ENCODE data around the gene JCAD.
"Not testable (repeated sequence)": the region's sequence is repeated elsewhere in the genome, so short reads cannot be mapped to it uniquely, and the experiment has no call there.

Gene JCAD

DNA sequence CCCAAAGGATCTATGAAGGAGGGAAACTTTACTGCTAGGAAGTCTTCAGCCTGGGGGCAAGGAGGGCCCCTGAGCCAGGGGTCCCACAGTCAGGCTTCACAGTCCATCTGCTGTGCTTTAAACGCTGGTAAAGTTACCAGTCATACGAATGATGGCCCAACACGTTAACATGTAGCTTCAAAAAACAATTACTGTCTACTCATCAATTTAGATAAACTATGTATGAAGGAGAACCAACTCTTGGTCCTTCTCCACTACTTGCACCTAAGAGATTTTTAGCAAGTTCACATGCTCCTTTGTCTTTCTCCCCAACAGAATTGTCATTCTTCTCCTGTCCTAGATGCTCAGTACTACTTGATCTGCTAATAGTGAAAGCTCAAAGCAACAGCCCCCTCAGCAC lies 16.6 kb downstream of the JCAD start:
- no peak for DNase-seq

DNA sequence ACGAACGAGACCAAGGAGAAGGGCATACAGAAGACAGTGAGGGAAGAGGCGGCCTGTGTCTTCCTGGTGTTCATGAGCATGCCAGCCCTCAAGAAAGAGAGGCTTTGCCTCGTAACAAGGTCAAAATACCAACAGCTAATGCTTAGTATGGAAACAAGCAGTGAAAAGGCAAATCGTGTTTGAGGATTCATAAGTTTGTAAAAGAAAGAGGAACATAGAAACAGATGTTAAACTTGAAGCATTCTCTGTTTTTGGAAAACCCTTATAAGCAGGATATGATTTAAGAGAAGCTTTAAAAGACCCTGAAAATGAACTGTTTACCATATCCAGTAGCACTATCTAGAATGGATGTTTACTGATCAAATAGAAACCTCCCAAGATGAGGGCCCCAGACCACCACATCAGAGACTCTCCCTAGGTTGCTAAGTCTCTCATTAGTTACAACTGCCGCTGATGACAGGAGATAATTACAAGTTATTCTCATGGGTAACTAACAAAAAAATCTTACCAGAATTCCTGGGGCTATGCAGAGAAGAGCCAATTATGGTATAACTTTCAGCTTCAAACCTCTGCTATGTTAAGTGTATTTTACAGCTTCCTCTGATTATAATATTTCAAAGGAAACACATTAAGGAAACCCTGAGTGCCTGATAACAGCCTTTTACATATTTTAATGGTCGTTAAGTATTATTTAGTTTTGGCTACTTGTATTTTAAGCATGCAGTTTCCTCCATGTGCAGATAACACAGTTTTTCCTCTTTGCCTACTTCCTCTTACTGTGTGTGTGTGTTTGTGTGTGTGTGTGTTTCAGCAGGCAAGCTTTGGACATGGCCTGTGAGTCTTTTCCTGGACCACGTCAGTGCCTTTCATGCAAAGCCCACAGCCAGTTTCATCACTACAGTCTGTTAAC lies 17.9 kb downstream of the JCAD start:
- DNase-seq, result no peak

DNA sequence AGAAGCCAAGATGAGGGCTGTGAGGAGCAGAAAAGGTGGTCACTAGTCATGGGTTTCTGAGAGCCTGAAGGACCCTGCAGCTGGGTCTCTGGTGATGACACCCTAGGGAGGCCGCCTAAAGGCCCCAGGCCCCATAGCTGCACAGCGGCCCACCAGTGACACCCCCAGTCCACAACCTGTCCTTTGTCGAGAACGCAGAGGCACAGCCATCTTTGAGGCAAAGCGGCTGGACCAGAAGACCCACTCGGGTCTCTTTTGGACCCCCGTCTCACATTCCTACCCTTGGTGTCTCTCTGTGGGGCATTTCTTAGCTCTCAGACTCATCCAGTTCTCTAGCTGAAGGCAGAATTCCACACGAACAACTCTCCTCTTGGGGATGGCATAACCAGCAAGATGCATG lies 18.8 kb downstream of the JCAD start:
- no peak for DNase-seq

- DNase-seq, result no peak
Observed at GRCh38 chr10:30039988-30040387, 19.4 kb downstream of the JCAD start.

- DNase-seq, result no peak
Observed at GRCh38 chr10:30039567-30039966, 19.8 kb downstream of the JCAD start.

- no peak for DNase-seq
Observed at GRCh38 chr10:30038781-30039536, 20.4 kb downstream of the JCAD start.

GRCh38 chr10:30037620-30038336 lies 21.6 kb downstream of the JCAD start:
- DNase-seq, result no peak

GRCh38 chr10:30036811-30037210 lies 22.6 kb downstream of the JCAD start:
- DNase-seq, result no peak

- no peak for DNase-seq
Observed at GRCh38 chr10:30036341-30036740, 23.0 kb downstream of the JCAD start.

- DNase-seq, result no peak
Observed at GRCh38 chr10:30034433-30035137, 24.8 kb downstream of the JCAD start.

- no peak for DNase-seq
Observed at GRCh38 chr10:30032125-30032524, 27.3 kb downstream of the JCAD start.

DNA sequence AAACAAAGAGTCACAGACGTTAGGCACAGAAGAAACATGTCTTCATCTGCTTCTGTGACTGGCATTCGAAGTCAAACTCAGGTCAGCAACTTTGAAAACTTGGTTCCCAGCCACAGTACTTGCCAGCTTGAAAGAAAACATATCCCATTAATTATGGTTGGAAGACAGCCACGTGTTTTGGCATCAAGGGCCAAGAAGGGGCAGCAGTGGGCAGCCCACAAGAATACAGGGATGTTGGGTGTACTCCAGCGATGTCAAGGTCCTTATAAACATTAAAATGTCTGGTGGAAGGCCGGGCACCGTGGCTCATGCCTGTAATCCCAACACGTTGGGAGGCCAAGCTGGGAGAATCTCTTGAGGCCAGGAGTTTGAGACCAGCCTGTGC lies 29.5 kb downstream of the JCAD start:
- DNase-seq, result no peak

GRCh38 chr10:30029164-30029871 lies 30.1 kb downstream of the JCAD start:
- DNase-seq, result no peak

DNA sequence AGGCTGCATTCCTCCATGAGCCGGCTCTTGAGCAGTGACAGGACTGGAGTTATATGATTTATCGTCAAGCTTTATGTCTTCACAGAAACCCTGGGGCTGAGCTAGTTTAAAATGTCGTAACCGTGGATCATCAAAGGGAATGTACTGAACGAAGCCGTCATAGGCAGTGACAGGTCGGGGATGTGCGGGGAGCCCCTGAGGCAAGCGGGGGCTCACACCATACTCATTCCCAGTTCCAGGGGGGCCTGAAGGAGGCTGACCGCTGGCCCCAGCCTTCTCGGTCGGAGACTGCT lies 30.7 kb downstream of the JCAD start:
- DNase-seq, result no peak

DNA sequence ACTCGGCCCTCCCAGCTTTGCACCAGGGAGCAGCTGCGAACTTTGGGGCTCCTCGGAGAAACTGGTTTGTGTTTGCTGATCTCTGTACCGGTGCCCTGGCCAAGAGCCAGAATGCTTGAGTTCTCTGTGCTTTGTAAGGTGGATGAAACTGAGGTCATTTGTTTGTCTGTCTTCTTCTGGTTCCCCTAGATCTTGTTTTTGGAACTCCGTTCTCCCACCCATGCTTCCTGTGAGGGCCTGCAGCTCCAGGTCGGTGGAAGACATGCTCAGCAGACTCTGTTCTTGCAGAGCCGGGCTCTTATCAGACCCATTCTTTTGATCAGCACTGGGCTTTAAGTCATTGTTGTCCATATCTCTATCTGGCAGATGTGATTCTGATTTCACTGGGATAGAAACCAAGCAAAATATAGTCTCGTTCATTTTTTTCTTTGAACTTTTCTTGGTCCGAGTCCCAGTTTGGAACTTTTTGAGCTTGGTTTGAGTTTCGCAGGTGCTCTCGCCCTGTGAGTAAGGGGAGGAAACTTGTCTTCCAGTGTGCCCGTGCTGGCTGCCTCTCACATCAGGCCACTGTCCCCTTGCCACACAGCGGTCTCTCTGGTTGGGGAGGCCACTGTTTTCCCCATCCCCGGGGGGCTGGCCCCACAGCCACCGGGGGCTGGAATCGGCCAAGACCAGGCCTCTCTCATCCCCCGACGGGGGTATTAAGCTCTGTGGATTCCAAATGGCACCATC lies 31.2 kb downstream of the JCAD start:
- no peak for DNase-seq

- DNase-seq, result no peak
Observed at GRCh38 chr10:30027057-30028005, 32.1 kb downstream of the JCAD start.

- no peak for DNase-seq
Observed at GRCh38 chr10:30026578-30026977, 32.8 kb downstream of the JCAD start.

DNA sequence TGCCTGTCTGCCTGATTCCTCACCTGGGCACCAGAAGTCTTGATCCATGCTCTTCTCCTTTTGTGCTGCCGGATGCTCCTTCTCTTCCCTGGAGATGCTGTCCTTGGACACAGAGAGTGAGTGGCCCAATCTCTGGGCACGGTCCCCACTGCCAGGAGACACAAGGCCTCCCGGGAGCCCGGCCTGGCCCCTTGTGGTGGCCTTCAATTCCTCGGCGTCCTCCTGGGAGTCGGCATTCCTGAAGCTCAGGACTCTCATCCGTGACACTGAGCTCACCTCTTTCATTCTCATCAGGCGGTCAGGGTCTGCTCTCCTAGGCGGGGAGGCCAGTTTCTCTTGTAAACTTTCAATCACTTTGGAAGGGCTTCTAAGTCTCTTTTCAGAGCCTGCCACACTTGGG lies 33.3 kb downstream of the JCAD start:
- no peak for DNase-seq

GRCh38 chr10:30025428-30025827 lies 34.0 kb downstream of the JCAD start:
- DNase-seq, result not testable (repeated sequence)

DNA sequence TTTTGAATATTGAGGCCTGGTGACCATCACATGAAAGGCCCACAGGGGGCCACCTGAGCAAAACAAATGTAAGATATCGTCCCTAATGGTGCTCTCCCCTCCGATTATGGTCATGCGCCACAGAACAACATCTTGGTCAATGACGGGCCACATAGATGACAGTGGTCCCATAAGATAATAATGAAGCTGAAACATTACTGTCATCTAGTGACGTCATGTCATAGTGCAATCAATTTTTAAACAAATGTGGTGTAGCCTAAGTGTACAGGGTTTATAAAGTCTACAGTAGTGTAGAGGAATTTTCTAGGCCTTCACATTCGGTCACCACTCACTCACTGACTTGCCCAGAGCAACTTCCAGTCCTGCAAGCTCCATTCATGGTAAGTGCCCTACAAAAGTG lies 36.8 kb downstream of the JCAD start:
- DNase-seq, result no peak

DNA sequence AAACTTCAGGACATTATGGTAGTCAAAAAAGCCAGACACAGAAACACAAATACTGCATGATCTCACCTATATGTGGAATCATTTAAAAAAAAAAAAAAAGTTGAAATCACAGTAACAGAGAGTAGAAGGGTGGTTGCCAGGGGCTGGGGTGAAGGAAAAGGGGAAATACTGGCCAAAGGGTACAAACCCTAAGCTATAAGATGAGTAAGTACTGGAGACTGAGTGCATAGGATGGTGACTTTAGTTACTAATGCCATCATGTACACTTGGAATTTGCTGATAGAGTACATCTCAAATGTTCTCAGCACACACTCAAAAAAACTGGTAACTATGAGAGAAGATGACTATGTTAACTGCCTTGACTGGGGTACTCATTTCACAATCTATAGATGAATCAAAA lies 39.9 kb downstream of the JCAD start:
- no peak for DNase-seq
